ENCODE data around the gene DMAC2L. TPM values are rescaled to one million over a fixed set of nuclear protein-coding genes. Genes with fewer than 3 reads are reported as not detected.

The DMAC2L gene
- total RNA-seq, 2 experiments from 2014 or later = 13.3 to 16.1 TPM

- Mint-ChIP-seq H3K9me3 (ENCODE audit: low read depth) (no peaks in the 10 kb centered on the region), H3K4me1 (peaks cover 11% of the 10 kb centered on the region), H3K27me3 (no peaks in the 10 kb centered on the region), H3K27ac (peak overlapping the region; percentile 71), H3K4me3 (peak overlapping the region; percentile 22), H3K36me3 (peaks cover 11% of the 10 kb centered on the region)
- no peak for ATAC-seq
- no peak for DNase-seq
- CTCF ChIA-PET = interaction anchor here (0.8 to 2.1 kb wide), 4 partner anchors 16 to 611 kb away, joined by 3 to 7 read pairs (median 4); no protein-coding TSS in a partner anchor
Observed at GRCh38 chr14:50335989-50336824, 24.1 kb downstream of the DMAC2L start.

GRCh38 chr14:50338587-50338986 is 26.5 kb downstream of the DMAC2L start:
- Mint-ChIP-seq H3K4me1 (peaks cover 24% of the 10 kb centered on the region), H3K27me3 (no peaks in the 10 kb centered on the region), H3K36me3 (peaks cover 2% of the 10 kb centered on the region), H3K27ac (no peak overlapping the region), H3K9me3 (ENCODE audit: low read depth) (no peaks in the 10 kb centered on the region), H3K4me3 (no peak overlapping the region)
- DNase-seq (no peak), ATAC-seq (no peak)
- CTCF ChIA-PET = interaction anchor here (2.1 kb wide), 1 partner anchor 18 kb away, joined by 7 read pairs; no protein-coding TSS in a partner anchor

- DNase-seq (no peak), ATAC-seq (no peak)
- CTCF ChIA-PET = no interaction called here
- H3K27me3 Mint-ChIP-seq = no peaks in the 10 kb centered on the region
- no peak overlapping the region for H3K4me3 Mint-ChIP-seq
- no peak overlapping the region for H3K27ac Mint-ChIP-seq
- no peaks in the 10 kb centered on the region for H3K9me3 Mint-ChIP-seq (ENCODE audit: low read depth)
- H3K4me1 Mint-ChIP-seq = peaks cover 31% of the 10 kb centered on the region
- peaks cover 2% of the 10 kb centered on the region for H3K36me3 Mint-ChIP-seq
Observed at GRCh38 chr14:50339178-50339804, 27.2 kb downstream of the DMAC2L start.

GRCh38 chr14:50340045-50340444 is 27.9 kb downstream of the DMAC2L start:
- ATAC-seq = no peak
- CTCF ChIA-PET = no interaction called here
- H3K27me3 Mint-ChIP-seq = no peaks in the 10 kb centered on the region
- H3K27ac Mint-ChIP-seq = no peak overlapping the region
- H3K4me1 Mint-ChIP-seq = peaks cover 34% of the 10 kb centered on the region
- no peak for DNase-seq
- H3K9me3 Mint-ChIP-seq (ENCODE audit: low read depth) = no peaks in the 10 kb centered on the region
- H3K36me3 Mint-ChIP-seq = no peaks in the 10 kb centered on the region
- H3K4me3 Mint-ChIP-seq = no peak overlapping the region

- Mint-ChIP-seq H3K4me1 (peaks cover 30% of the 10 kb centered on the region), H3K9me3 (ENCODE audit: low read depth) (no peaks in the 10 kb centered on the region), H3K36me3 (no peaks in the 10 kb centered on the region), H3K27ac (no peak overlapping the region), H3K4me3 (no peak overlapping the region), H3K27me3 (no peaks in the 10 kb centered on the region)
- ATAC-seq (no peak), DNase-seq (no peak)
- CTCF ChIA-PET = no interaction called here
Observed at GRCh38 chr14:50340963-50341362, 28.8 kb downstream of the DMAC2L start.

GRCh38 chr14:50342221-50343078 is 30.3 kb downstream of the DMAC2L start:
- H3K27me3 Mint-ChIP-seq = no peaks in the 10 kb centered on the region
- DNase-seq = peak; percentile 74
- no peak overlapping the region for H3K27ac Mint-ChIP-seq
- no peaks in the 10 kb centered on the region for H3K9me3 Mint-ChIP-seq (ENCODE audit: low read depth)
- CTCF ChIA-PET = interaction anchor here (0.7 to 1.7 kb wide), 6 partner anchors 20 to 434 kb away, joined by 3 to 6 read pairs (median 4); partner anchors contain the start of gene MAP4K5
- H3K4me3 Mint-ChIP-seq = no peak overlapping the region
- peaks cover 1% of the 10 kb centered on the region for H3K36me3 Mint-ChIP-seq
- H3K4me1 Mint-ChIP-seq = peaks cover 23% of the 10 kb centered on the region
- peak; percentile 76 for ATAC-seq

- ATAC-seq (no peak), DNase-seq (no peak)
- no peak overlapping the region for H3K4me3 Mint-ChIP-seq
- H3K4me1 Mint-ChIP-seq = peaks cover 23% of the 10 kb centered on the region
- H3K9me3 Mint-ChIP-seq (ENCODE audit: low read depth) = no peaks in the 10 kb centered on the region
- peaks cover 1% of the 10 kb centered on the region for H3K36me3 Mint-ChIP-seq
- no peak overlapping the region for H3K27ac Mint-ChIP-seq
- no peaks in the 10 kb centered on the region for H3K27me3 Mint-ChIP-seq
- CTCF ChIA-PET = interaction anchor here (1.9 kb wide), 1 partner anchor 23 kb away, joined by 9 read pairs; no protein-coding TSS in a partner anchor
Observed at GRCh38 chr14:50343434-50343833, 31.3 kb downstream of the DMAC2L start.

GRCh38 chr14:50344116-50344775 is 32.1 kb downstream of the DMAC2L start:
- Mint-ChIP-seq H3K27ac (peak overlapping the region; percentile 30), H3K4me1 (peaks cover 23% of the 10 kb centered on the region), H3K27me3 (no peaks in the 10 kb centered on the region), H3K4me3 (no peak overlapping the region), H3K9me3 (ENCODE audit: low read depth) (no peaks in the 10 kb centered on the region), H3K36me3 (peaks cover 1% of the 10 kb centered on the region)
- ATAC-seq (peak; percentile 81), DNase-seq (peak; percentile 75)
- CTCF ChIA-PET = interaction anchor here (0.7 to 1.9 kb wide), 5 partner anchors 11 to 189 kb away, joined by 3 to 9 read pairs (median 4); partner anchors contain the start of gene MAP4K5

GRCh38 chr14:50344876-50345563 is 32.9 kb downstream of the DMAC2L start:
- H3K36me3 Mint-ChIP-seq = peaks cover 1% of the 10 kb centered on the region
- peaks cover 23% of the 10 kb centered on the region for H3K4me1 Mint-ChIP-seq
- H3K9me3 Mint-ChIP-seq (ENCODE audit: low read depth) = no peaks in the 10 kb centered on the region
- H3K27ac Mint-ChIP-seq = no peak overlapping the region
- H3K27me3 Mint-ChIP-seq = no peaks in the 10 kb centered on the region
- ATAC-seq (no peak), DNase-seq (no peak)
- no peak overlapping the region for H3K4me3 Mint-ChIP-seq
- CTCF ChIA-PET = interaction anchor here (1.0 to 1.9 kb wide), 4 partner anchors 12 to 188 kb away, joined by 3 to 9 read pairs (median 4); partner anchors contain the start of gene MAP4K5

GRCh38 chr14:50345846-50346422 is 33.8 kb downstream of the DMAC2L start:
- DNase-seq (no peak), ATAC-seq (no peak)
- peaks cover 1% of the 10 kb centered on the region for H3K36me3 Mint-ChIP-seq
- no peaks in the 10 kb centered on the region for H3K9me3 Mint-ChIP-seq (ENCODE audit: low read depth)
- no peak overlapping the region for H3K4me3 Mint-ChIP-seq
- H3K27me3 Mint-ChIP-seq = no peaks in the 10 kb centered on the region
- no peak overlapping the region for H3K27ac Mint-ChIP-seq
- CTCF ChIA-PET = no interaction called here
- peaks cover 23% of the 10 kb centered on the region for H3K4me1 Mint-ChIP-seq

- Mint-ChIP-seq H3K36me3 (peaks cover 1% of the 10 kb centered on the region), H3K4me3 (no peak overlapping the region), H3K27ac (no peak overlapping the region), H3K9me3 (ENCODE audit: low read depth) (no peaks in the 10 kb centered on the region), H3K4me1 (peaks cover 19% of the 10 kb centered on the region), H3K27me3 (no peaks in the 10 kb centered on the region)
- no peak for DNase-seq
- ATAC-seq = no peak
- CTCF ChIA-PET = no interaction called here
Observed at GRCh38 chr14:50347521-50347920, 35.4 kb downstream of the DMAC2L start.

- Mint-ChIP-seq H3K4me1 (peaks cover 6% of the 10 kb centered on the region), H3K9me3 (ENCODE audit: low read depth) (no peaks in the 10 kb centered on the region), H3K4me3 (no peak overlapping the region), H3K27ac (no peak overlapping the region), H3K36me3 (peaks cover 1% of the 10 kb centered on the region), H3K27me3 (no peaks in the 10 kb centered on the region)
- DNase-seq (no peak), ATAC-seq (no peak)
- CTCF ChIA-PET = no interaction called here
Observed at GRCh38 chr14:50348933-50349332, 36.8 kb downstream of the DMAC2L start.
